Fibroblast of lung (primary cell): ENCODE measurements around the gene NUDC.

Experiments used
- CTCF ChIP-seq, 2 donors: IDR thresholded peaks in 1 of 2; conservative IDR thresholded peaks in 1 of 2; 1 replicate in 1 of 2; 2 replicates in 1 of 2; pipeline ENCODE4 v1.5.1; 2011 to 2012; ENCODE audit warnings: low read length in 2 of 2, control low read depth in 1 of 2, inconsistent platforms in 1 of 2, low read depth in 1 of 2, mild to moderate bottlenecking in 1 of 2
- EZH2 ChIP-seq: IDR thresholded peaks from 2 replicates; pipeline ENCODE4 v1.5.1; 2012; ENCODE audit warnings: low read length, control low read depth, mild to moderate bottlenecking; ENCODE audit errors: missing control alignments

DNA sequence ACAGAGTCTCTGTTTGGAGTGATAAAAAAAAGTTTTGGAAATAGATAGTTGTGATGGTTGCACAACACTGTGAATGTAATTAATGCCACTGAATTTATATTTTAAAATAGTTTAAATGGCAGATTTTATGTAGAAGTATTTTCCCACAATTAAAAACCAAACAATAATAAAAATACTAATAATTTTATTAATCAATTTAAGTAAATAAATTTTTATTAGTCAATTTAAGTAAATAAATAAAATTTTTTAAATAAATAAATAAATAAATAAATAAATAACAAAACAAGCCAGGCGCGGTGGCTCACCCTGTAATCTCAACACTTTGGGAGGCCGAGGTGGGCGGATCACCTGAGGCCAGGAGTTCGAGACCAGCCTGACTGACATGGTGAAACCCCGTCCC lies 43.7 kb downstream of the NUDC start:
- TF ChIP-seq CTCF (conservative IDR thresholded peaks at IDR 0.05 in 1 of 2, IDR thresholded peaks at IDR 0.05 in 1 of 2; ENCODE audit: low read depth in 1 of 2, low read length in 2 of 2) (no peak), EZH2 (no peak)
